ENCODE data around the gene S100P. TPM values are rescaled to one million over a fixed set of nuclear protein-coding genes. Genes with fewer than 3 reads are reported as not detected.

The S100P gene
- total RNA-seq, 1 donor from 2014 or later: not detected

- H3K27ac Mint-ChIP-seq (ENCODE audit: unreplicated experiment): peak overlapping the region; percentile 85
- no peak for TF ChIP-seq CTCF (IDR thresholded peaks at IDR 0.05)
- no peaks in the 10 kb centered on the region for H3K27me3 Mint-ChIP-seq (ENCODE audit: unreplicated experiment)
- DNase-seq (ENCODE audit: extremely low spot score, unreplicated experiment): no peak
- no peaks in the 10 kb centered on the region for H3K9me3 Mint-ChIP-seq (ENCODE audit: unreplicated experiment)
- H3K4me1 Mint-ChIP-seq (ENCODE audit: unreplicated experiment): peaks cover 36% of the 10 kb centered on the region
- H3K36me3 Mint-ChIP-seq (ENCODE audit: unreplicated experiment): peaks cover 2% of the 10 kb centered on the region
- H3K4me3 Mint-ChIP-seq (ENCODE audit: unreplicated experiment): peak overlapping the region; percentile 22
These were observed 5.5 kb upstream of the S100P start for GRCh38 chr4:6687947-6688878.

GRCh38 chr4:6688879-6689505 lies 4.7 kb upstream of the S100P start:
- H3K4me1 Mint-ChIP-seq (ENCODE audit: unreplicated experiment): peaks cover 36% of the 10 kb centered on the region
- H3K27me3 Mint-ChIP-seq (ENCODE audit: unreplicated experiment): no peaks in the 10 kb centered on the region
- peak overlapping the region; percentile 22 for H3K4me3 Mint-ChIP-seq (ENCODE audit: unreplicated experiment)
- peak overlapping the region; percentile 85 for H3K27ac Mint-ChIP-seq (ENCODE audit: unreplicated experiment)
- no peaks in the 10 kb centered on the region for H3K9me3 Mint-ChIP-seq (ENCODE audit: unreplicated experiment)
- peak; percentile 91 for DNase-seq (ENCODE audit: extremely low spot score, unreplicated experiment)
- H3K36me3 Mint-ChIP-seq (ENCODE audit: unreplicated experiment): peaks cover 2% of the 10 kb centered on the region
- no peak for TF ChIP-seq CTCF (IDR thresholded peaks at IDR 0.05)

GRCh38 chr4:6689506-6689960 lies 4.1 kb upstream of the S100P start:
- H3K4me1 Mint-ChIP-seq (ENCODE audit: unreplicated experiment): peaks cover 36% of the 10 kb centered on the region
- no peak for TF ChIP-seq CTCF (IDR thresholded peaks at IDR 0.05)
- H3K36me3 Mint-ChIP-seq (ENCODE audit: unreplicated experiment): peaks cover 2% of the 10 kb centered on the region
- no peak overlapping the region for H3K4me3 Mint-ChIP-seq (ENCODE audit: unreplicated experiment)
- peak overlapping the region; percentile 85 for H3K27ac Mint-ChIP-seq (ENCODE audit: unreplicated experiment)
- H3K27me3 Mint-ChIP-seq (ENCODE audit: unreplicated experiment): no peaks in the 10 kb centered on the region
- DNase-seq (ENCODE audit: extremely low spot score, unreplicated experiment): no peak
- H3K9me3 Mint-ChIP-seq (ENCODE audit: unreplicated experiment): no peaks in the 10 kb centered on the region

- Mint-ChIP-seq H3K27me3 (ENCODE audit: unreplicated experiment) (no peaks in the 10 kb centered on the region), H3K4me3 (ENCODE audit: unreplicated experiment) (no peak overlapping the region), H3K36me3 (ENCODE audit: unreplicated experiment) (no peaks in the 10 kb centered on the region), H3K4me1 (ENCODE audit: unreplicated experiment) (peaks cover 43% of the 10 kb centered on the region), H3K27ac (ENCODE audit: unreplicated experiment) (peak overlapping the region; percentile 53), H3K9me3 (ENCODE audit: unreplicated experiment) (no peaks in the 10 kb centered on the region)
- no peak for DNase-seq (ENCODE audit: extremely low spot score, unreplicated experiment)
- no peak for TF ChIP-seq CTCF (IDR thresholded peaks at IDR 0.05)
These were observed 1.3 kb upstream of the S100P start for GRCh38 chr4:6692379-6692778.

DNA sequence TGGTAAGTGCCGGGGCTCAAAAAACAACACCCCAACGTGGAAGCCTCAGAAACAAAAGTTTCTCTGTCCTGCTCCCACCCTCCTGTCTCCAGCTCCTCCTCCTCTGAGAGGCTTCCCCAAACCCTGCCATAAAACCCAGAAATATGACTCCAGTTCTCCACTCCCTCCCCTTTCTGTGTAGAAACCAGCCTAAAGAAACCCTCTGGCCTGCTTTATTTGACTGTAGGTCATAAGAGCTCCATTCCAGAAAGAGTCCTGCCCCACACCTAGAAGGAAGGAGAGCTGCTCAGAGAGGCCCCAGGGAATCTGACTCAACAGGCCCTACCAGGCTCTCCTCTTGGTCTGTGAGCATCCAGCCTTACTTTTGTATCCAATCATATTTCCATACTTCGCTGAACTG lies 872 bp upstream of the S100P start:
- no peak for TF ChIP-seq CTCF (IDR thresholded peaks at IDR 0.05)
- no peak overlapping the region for H3K4me3 Mint-ChIP-seq (ENCODE audit: unreplicated experiment)
- no peak for DNase-seq (ENCODE audit: extremely low spot score, unreplicated experiment)
- H3K36me3 Mint-ChIP-seq (ENCODE audit: unreplicated experiment): no peaks in the 10 kb centered on the region
- H3K9me3 Mint-ChIP-seq (ENCODE audit: unreplicated experiment): no peaks in the 10 kb centered on the region
- H3K4me1 Mint-ChIP-seq (ENCODE audit: unreplicated experiment): peaks cover 42% of the 10 kb centered on the region
- peak overlapping the region; percentile 53 for H3K27ac Mint-ChIP-seq (ENCODE audit: unreplicated experiment)
- no peaks in the 10 kb centered on the region for H3K27me3 Mint-ChIP-seq (ENCODE audit: unreplicated experiment)
